Endothelial cell of umbilical vein (primary cell): ENCODE results near the gene STAB1. TPM values are rescaled to one million over a fixed set of nuclear protein-coding genes. Genes with fewer than 3 reads are reported as not detected.

ENCODE experiments used
- BruUV-seq: library from RNA; stranded (reverse); fragments of 400-500 nt; replicated peaks from 2 replicates; lab custom pipeline; 2021; lab: Mats Ljungman, UMichigan
- CTCF ChIA-PET: fragments of 300-600, 350-600 bp; sonication (Branson Sonifier 250); formaldehyde crosslinking; loops from one replicate; lab custom pipeline; 2021; ENCODE audit warnings: antibody characterized with exemption, inconsistent platforms; lab: Charles Lee
- POLR2A ChIA-PET: fragments of 300-600, 350-600 bp; sonication (Branson Sonifier 250); formaldehyde crosslinking; loops from one replicate; lab custom pipeline; 2021; ENCODE audit warnings: antibody characterized with exemption, inconsistent platforms; lab: Charles Lee
- DNase-seq: peaks from one replicate; pipeline ENCODE4 v3.0.0-alpha.2; 2011; ENCODE audit warnings: low read depth, low spot score
- FAIRE-seq: peaks from 2 replicates; lab custom pipeline; 2011; peaks lifted over from hg19 to GRCh38; lab: Jason Lieb, UNC
- H2AFZ ChIP-seq: 2 replicates; pipeline ENCODE4 v1.6.0; 2012; ENCODE audit warnings: low read depth, low read length, control low read depth, inconsistent platforms
- H3K27ac ChIP-seq: 2 replicates; pipeline ENCODE4 v1.5.1; 2011; ENCODE audit warnings: low read depth, mild to moderate bottlenecking, control low read depth, low read length, moderate library complexity; ENCODE audit not compliant: insufficient read depth
- H3K27me3 ChIP-seq, 2 experiments: 2 replicates each; pipeline versions ENCODE4 v1.6.0 to v1.6.1; 2011; ENCODE audit warnings: low read length in 2 of 2, mixed read lengths in 1 of 2; ENCODE audit not compliant: control insufficient read depth in 2 of 2, insufficient read depth in 2 of 2
- H3K36me3 ChIP-seq, 2 experiments: 2 replicates in 1 of 2; 3 replicates in 1 of 2; pipeline ENCODE4 v1.5.1; 2011; ENCODE audit warnings: low read length in 2 of 2, mild to moderate bottlenecking in 1 of 2, moderate library complexity in 1 of 2; ENCODE audit not compliant: control insufficient read depth in 2 of 2, insufficient read depth in 2 of 2; ENCODE audit errors: extremely low read depth in 1 of 2
- H3K4me1 ChIP-seq: 3 replicates; pipeline ENCODE4 v1.5.1; 2011; ENCODE audit warnings: mild to moderate bottlenecking, low read length; ENCODE audit not compliant: control insufficient read depth, insufficient read depth; ENCODE audit errors: extremely low read depth
- H3K4me2 ChIP-seq: 2 replicates; pipeline ENCODE4 v1.6.1; 2011; ENCODE audit warnings: low read length, control low read depth, mixed read lengths; ENCODE audit not compliant: insufficient read depth
- H3K4me3 ChIP-seq, 3 experiments: fragments of 200-600 bp in 1 of 3; sonication (generic), shearing (Covaris generic) in 1 of 3; replicated peaks in 1 of 3; 2 replicates each; pipeline ENCODE4 v1.5.1; 2011 to 2016; ENCODE audit warnings: control low read depth in 3 of 3, low read length in 3 of 3, mild to moderate bottlenecking in 2 of 3, inconsistent platforms in 1 of 3, low read depth in 1 of 3, moderate library complexity in 1 of 3; ENCODE audit not compliant: insufficient read depth in 1 of 3
- H3K79me2 ChIP-seq: 2 replicates; pipeline ENCODE4 v1.6.0; 2012; ENCODE audit warnings: low read length, inconsistent platforms; ENCODE audit not compliant: control insufficient read depth, insufficient read depth
- H3K9ac ChIP-seq: replicated peaks from 2 replicates; pipeline ENCODE3; 2011; ENCODE audit warnings: low read length, control low read depth; ENCODE audit not compliant: insufficient read depth; ENCODE audit errors: extremely low read depth
- H3K9me1 ChIP-seq: replicated peaks from 3 replicates; pipeline ENCODE4 v1.6.0; 2011; ENCODE audit warnings: mild to moderate bottlenecking, low read length; ENCODE audit not compliant: control insufficient read depth, insufficient read depth; ENCODE audit errors: extremely low read depth
- H3K9me3 ChIP-seq: replicated peaks from 2 replicates; pipeline ENCODE4 v1.5.1; 2012; ENCODE audit warnings: low read length, inconsistent platforms; ENCODE audit not compliant: control insufficient read depth, insufficient read depth
- H4K20me1 ChIP-seq: replicated peaks from 2 replicates; pipeline ENCODE3; 2011; ENCODE audit warnings: mild to moderate bottlenecking, low read length; ENCODE audit not compliant: control insufficient read depth, insufficient read depth; ENCODE audit errors: extremely low read depth
- EZH2 ChIP-seq: IDR thresholded peaks from 2 replicates; pipeline ENCODE4 v1.6.1; 2012; ENCODE audit warnings: borderline replicate concordance, low read depth, mild to moderate bottlenecking, moderate library complexity, low read length, inconsistent platforms; ENCODE audit not compliant: severe bottlenecking
- FOS ChIP-seq: IDR thresholded peaks from 2 replicates; pipeline ENCODE4 v1.6.1; 2011; ENCODE audit warnings: mild to moderate bottlenecking, low read length, moderate library complexity, borderline replicate concordance; ENCODE audit not compliant: insufficient read depth
- GATA2 ChIP-seq: IDR thresholded peaks from 2 replicates; pipeline ENCODE4 v1.7.0; 2011; ENCODE audit warnings: low read depth, mild to moderate bottlenecking, moderate library complexity, mixed read lengths, low read length; ENCODE audit not compliant: insufficient read length, insufficient read depth
- JUN ChIP-seq: IDR thresholded peaks from 2 replicates; pipeline ENCODE4 v1.6.1; 2011; ENCODE audit warnings: borderline replicate concordance, low read depth; ENCODE audit not compliant: insufficient read length, insufficient read depth
- MYC ChIP-seq: IDR thresholded peaks from one replicate; pipeline ENCODE4 v1.6.1; 2011; ENCODE audit warnings: mild to moderate bottlenecking, low read depth, low read length
- POLR2A ChIP-seq: IDR thresholded peaks from 2 replicates; pipeline ENCODE4 v1.6.1; 2012; ENCODE audit warnings: low read depth, mild to moderate bottlenecking, control low read depth, low read length
- POLR2AphosphoS5 ChIP-seq: IDR thresholded peaks from 2 replicates; pipeline ENCODE4 v1.6.1; 2012; ENCODE audit warnings: low read depth, mild to moderate bottlenecking, control low read depth, low read length, moderate library complexity; ENCODE audit not compliant: insufficient read depth
- dilution Hi-C: fragments of 300-500 bp; cut with MboI; formaldehyde crosslinking; loops from one replicate; pipeline ENCODE4 v1.15.0; 2019; ENCODE audit warnings: low sequenced_read_pairs; ENCODE audit not compliant: extremely low pct_ligation_motif_present
- intact Hi-C: fragments of 100-400 bp; cut with micrococcal nuclease; formaldehyde crosslinking; loops from one replicate; pipeline ENCODE4 v1.10.0; 2022
- polyA plus RNA-seq, 4 experiments: library from polyadenylated mRNA; depleted of rRNA in 3 of 4; stranded (reverse) in 3 of 4; unstranded in 1 of 4; fragments of >200 nt; gene quantifications; 2 replicates each; pipeline versions ENCODE4 v1.2.1 to v1.2.3, GENCODE V29; 2011 to 2012; ENCODE audit warnings: missing spikeins in 1 of 4
- total RNA-seq: library from RNA; stranded (reverse); gene quantifications from 2 replicates; pipeline ENCODE4 v1.2.3, GENCODE V29; 2021
- TF ChIP-seq, protein P1 (sequence below), 2 donors: IDR thresholded peaks; 1 replicate in 1 of 2; 2 replicates in 1 of 2; pipeline ENCODE4 v1.5.1; 2011; ENCODE audit warnings: low read length in 2 of 2, mild to moderate bottlenecking in 2 of 2, moderate library complexity in 2 of 2, control low read depth in 1 of 2, inconsistent platforms in 1 of 2, low read depth in 1 of 2; ENCODE audit not compliant: insufficient read depth in 1 of 2; ENCODE audit errors: extremely low read depth in 1 of 2
- TF ChIP-seq, protein P2 (sequence below): IDR thresholded peaks from 2 replicates; pipeline ENCODE4 v1.6.1; 2011; ENCODE audit not compliant: insufficient read depth, insufficient read length

Gene STAB1
- total and polyA plus RNA-seq, 2 donors (not counting 3 experiments of a cell fraction or from before 2014, with no cell fraction given) = 369 TPM

DNA sequence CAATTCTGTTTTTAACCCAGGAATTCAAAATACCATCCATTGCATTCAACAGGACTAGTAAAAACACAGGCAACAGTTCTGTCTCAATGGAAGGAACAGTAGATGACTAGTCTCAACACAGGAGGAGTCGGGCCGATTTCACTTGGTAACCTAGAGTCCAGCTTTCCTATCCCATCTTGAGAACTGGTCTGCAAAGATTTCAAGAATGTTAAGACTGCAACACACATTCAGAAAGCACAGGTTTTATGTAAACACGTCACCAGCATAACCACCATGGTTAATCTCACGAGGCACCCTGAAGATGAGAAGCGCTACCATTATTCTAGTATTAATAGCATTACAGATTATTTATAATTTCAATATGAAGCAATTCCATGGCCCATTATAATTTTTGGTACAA lies 63.3 kb downstream of the STAB1 start:
- intact Hi-C loops (no loop called here), dilution Hi-C loops (no loop called here)
- ChIA-PET CTCF (no interaction called here), POLR2A (no interaction called here)
- BruUV-seq = no TSS peak
- no peak for TF ChIP-seq GATA2
- no peak for TF ChIP-seq FOS
- TF ChIP-seq JUN = no peak
- no peak for TF ChIP-seq POLR2AphosphoS5
- TF ChIP-seq, protein P1, sequence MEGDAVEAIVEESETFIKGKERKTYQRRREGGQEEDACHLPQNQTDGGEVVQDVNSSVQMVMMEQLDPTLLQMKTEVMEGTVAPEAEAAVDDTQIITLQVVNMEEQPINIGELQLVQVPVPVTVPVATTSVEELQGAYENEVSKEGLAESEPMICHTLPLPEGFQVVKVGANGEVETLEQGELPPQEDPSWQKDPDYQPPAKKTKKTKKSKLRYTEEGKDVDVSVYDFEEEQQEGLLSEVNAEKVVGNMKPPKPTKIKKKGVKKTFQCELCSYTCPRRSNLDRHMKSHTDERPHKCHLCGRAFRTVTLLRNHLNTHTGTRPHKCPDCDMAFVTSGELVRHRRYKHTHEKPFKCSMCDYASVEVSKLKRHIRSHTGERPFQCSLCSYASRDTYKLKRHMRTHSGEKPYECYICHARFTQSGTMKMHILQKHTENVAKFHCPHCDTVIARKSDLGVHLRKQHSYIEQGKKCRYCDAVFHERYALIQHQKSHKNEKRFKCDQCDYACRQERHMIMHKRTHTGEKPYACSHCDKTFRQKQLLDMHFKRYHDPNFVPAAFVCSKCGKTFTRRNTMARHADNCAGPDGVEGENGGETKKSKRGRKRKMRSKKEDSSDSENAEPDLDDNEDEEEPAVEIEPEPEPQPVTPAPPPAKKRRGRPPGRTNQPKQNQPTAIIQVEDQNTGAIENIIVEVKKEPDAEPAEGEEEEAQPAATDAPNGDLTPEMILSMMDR (IDR thresholded peaks at IDR 0.05; ENCODE audit: extremely low read depth in 1 of 2, insufficient read depth in 1 of 2, low read depth in 1 of 2, low read length in 2 of 2) = no peak
- no peak for TF ChIP-seq EZH2
- no peak for TF ChIP-seq POLR2A
- TF ChIP-seq MYC = no peak
- TF ChIP-seq, protein P2, sequence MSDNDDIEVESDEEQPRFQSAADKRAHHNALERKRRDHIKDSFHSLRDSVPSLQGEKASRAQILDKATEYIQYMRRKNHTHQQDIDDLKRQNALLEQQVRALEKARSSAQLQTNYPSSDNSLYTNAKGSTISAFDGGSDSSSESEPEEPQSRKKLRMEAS = no peak
- H3K9me3 ChIP-seq = no peaks in the 10 kb centered on the region
- FAIRE-seq = no peak
- no peaks in the 10 kb centered on the region for H3K4me1 ChIP-seq
- no peak for DNase-seq
- no peak overlapping the region for H3K4me2 ChIP-seq
- no peak overlapping the region for H2AFZ ChIP-seq
- no peak overlapping the region for H3K9ac ChIP-seq
- peaks cover 2% of the 10 kb centered on the region for H3K79me2 ChIP-seq
- no peak overlapping the region for H3K4me3 ChIP-seq
- no peaks in the 10 kb centered on the region for H4K20me1 ChIP-seq
- H3K27me3 ChIP-seq = no peaks in the 10 kb centered on the region
- peaks cover 26 to 40% of the 10 kb centered on the region in 2 experiments for H3K36me3 ChIP-seq
- no peak overlapping the region for H3K27ac ChIP-seq
- H3K9me1 ChIP-seq = no peaks in the 10 kb centered on the region
